Breast epithelium (tissue), 3 donors: ENCODE data around the gene PVALEF.

Source experiments
- POLR2A ChIP-seq: fragments of 450-650 bp; IDR thresholded peaks from one replicate; pipeline ENCODE4 v1.6.1; 2016; ENCODE audit warnings: antibody characterized with exemption, mild to moderate bottlenecking, moderate library complexity
- POLR2AphosphoS5 ChIP-seq, 3 donors: sonication (generic); formaldehyde crosslinking; IDR thresholded peaks; one replicate each; pipeline ENCODE4 v1.6.1; 2017; ENCODE audit warnings: antibody characterized with exemption in 3 of 3
- TF ChIP-seq, protein P1 (sequence below), 3 donors: fragments of 450-650 bp; IDR thresholded peaks; one replicate each; pipeline ENCODE4 v1.5.1; 2016 to 2017; ENCODE audit warnings: antibody characterized with exemption in 3 of 3, mild to moderate bottlenecking in 3 of 3, moderate library complexity in 3 of 3

DNA sequence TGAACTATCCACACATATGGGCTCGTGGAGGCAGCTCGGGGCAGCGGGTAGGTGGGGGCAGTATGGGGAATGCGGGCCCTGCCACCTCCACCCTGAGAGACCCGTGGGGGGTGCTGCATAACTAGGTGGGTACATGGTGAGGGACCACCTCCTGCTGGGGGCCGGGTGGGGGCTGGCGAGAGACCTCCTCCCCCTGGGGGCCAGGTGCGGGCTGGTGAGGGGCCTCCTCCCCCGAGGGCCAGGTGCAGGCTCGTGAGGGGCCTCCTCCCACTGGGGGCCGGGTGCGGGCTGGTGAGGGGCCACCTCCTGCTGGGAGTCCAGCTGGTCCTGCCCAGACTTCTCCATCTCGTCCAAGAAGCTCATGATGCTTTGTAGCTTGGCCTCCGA lies 32.1 kb downstream of the PVALEF start:
- TF ChIP-seq POLR2A (no peak), POLR2AphosphoS5 (IDR thresholded peaks at IDR 0.05) (no peak)
- TF ChIP-seq, protein P1, sequence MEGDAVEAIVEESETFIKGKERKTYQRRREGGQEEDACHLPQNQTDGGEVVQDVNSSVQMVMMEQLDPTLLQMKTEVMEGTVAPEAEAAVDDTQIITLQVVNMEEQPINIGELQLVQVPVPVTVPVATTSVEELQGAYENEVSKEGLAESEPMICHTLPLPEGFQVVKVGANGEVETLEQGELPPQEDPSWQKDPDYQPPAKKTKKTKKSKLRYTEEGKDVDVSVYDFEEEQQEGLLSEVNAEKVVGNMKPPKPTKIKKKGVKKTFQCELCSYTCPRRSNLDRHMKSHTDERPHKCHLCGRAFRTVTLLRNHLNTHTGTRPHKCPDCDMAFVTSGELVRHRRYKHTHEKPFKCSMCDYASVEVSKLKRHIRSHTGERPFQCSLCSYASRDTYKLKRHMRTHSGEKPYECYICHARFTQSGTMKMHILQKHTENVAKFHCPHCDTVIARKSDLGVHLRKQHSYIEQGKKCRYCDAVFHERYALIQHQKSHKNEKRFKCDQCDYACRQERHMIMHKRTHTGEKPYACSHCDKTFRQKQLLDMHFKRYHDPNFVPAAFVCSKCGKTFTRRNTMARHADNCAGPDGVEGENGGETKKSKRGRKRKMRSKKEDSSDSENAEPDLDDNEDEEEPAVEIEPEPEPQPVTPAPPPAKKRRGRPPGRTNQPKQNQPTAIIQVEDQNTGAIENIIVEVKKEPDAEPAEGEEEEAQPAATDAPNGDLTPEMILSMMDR (IDR thresholded peaks at IDR 0.05): no peak
